Measurements from ENCODE around the gene BSDC1.
A peak's percentile ranks its signal among the peaks of the same experiment; 100 is the strongest.
"Not testable (repeated sequence)": the region's sequence is repeated elsewhere in the genome, so short reads cannot be mapped to it uniquely, and the experiment has no call there.

The BSDC1 gene

GRCh38 chr1:32394141-32394889, at the start of gene BSDC1:
Gene BSDC1 (minus strand): TSS chr1:32394441. CDS start chr1:32394414, 27 bp downstream.
- peak; percentile 98 for DNase-seq (ENCODE audit: low read depth)

DNA sequence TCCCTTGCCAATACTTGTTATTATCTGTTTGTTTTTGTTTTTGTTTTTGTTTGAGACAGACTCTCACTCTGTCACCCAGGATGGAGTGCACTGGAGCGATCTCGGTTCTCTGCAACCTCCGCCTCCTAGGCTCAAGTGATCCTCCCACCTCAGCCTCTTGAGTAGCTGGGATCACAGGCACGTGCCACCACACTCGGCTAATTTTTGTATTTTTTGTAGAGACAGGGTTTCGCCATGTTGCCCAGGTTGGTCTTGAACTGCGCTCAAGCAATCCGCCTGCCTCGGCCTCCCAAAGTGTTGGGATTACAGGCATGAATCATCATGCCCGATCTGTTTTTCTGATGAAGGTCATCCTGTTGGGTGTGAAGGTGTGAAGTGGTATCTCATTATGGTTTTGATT, 47.2 kb upstream of the BSDC1 start:
- DNase-seq (ENCODE audit: low read depth), result not testable (repeated sequence)

- DNase-seq (ENCODE audit: low read depth), result not testable (repeated sequence)
Measured at GRCh38 chr1:32438777-32439176, 44.5 kb upstream of the BSDC1 start.

- DNase-seq (ENCODE audit: low read depth), result no peak
Measured at GRCh38 chr1:32438136-32438535, 43.9 kb upstream of the BSDC1 start.

DNA sequence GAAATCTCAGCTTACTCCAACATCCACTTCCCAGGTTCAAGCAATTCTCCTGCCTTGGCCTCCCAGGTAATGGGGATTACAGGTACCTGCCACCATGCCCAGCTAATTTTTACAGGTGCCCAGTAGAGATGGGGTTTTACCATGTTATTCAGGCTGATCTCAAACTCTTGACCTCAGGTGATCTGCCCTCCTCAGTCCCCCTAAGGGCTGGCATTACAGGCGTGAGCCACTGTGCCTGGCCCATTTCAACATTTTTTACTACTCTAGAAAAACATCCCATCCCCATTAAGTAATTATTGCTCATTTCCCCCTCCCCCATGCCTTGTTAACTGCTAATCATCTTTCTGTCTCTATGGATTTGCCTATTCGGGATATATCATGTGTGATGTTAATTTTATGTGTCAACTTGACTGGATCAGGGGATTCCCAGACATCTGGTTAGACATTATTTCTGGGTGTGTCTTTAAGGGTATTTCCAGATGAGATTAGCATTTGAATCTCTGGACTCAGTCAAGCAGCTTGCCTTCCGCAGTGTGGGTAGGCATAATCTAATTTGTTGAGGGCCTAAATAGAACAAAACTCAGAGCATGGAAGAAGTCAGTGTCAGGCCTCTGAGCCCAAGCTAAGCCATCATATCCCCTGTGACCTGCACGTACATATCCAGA, 37.6 kb upstream of the BSDC1 start:
- DNase-seq (ENCODE audit: low read depth), result no peak

DNA sequence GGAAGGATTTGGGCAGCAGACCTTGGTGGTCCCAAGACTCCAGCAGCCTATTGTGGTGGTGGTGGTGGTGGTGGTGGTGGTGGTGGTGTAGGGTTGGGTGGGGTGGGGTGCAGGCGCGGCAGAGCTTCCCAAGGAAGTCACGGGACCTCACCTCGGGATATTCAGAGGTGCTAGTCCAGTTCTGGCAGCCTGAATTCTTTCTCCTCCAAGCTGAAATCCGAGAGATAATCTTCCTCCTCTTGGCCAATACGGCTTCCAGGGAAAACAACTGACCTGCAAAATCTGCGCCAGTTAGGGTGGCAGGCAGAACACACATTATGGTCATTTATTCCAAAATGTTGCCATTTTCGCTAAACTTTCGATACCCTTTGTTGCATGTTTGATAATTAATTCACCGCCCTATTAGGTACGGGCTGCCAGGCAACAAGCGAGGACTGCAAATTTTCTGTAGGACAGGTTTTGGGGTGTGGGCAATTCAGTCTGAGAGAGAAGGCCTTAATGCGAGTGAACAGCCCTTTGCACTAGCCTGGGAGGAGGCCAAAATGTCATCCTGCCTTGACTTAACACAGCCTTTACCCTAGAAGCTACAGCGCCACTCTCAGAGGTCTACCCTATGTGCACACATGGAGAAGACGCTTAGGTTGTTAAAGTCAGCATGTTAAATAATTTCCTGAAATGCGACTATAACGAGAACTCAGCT, 33.2 kb upstream of the BSDC1 start:
- DNase-seq (ENCODE audit: low read depth), result no peak

DNA sequence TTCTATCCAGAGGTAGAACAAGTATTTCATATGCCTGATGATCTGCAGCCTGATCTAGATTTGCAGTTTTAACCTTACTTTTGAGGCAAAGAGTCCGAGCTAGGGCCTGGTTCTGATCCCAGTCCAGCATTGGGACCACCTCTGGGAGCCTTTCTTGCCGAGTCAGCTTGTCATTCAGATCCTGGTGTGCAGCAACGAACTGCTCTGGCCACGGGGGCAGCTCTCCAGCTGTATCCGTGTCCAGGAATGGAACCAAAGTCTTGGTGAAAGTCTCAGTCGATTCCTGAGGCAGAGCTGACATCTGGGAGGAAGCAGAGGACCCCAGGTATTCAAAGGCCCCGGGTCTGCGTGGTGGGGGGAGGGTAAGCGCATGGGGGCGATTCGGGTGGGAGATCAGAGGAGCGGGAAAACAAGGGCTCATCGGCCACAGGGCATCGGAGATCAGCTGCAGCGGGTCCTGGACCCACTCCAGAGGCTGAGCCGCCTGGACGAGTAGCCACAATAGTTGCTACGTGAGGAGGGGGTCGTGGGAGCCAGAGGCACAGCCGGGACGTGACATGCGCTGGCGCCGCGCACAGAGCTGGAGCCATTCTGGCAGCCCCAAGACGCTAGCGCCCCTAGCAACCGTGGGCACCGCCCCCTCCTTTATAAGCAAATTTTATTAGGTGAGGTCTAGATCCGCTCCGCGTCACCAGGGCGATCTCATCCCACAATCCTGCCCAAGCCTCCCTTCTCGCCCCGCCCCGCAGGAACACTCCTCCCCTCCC, 32.4 kb upstream of the BSDC1 start:
- DNase-seq (ENCODE audit: low read depth), result no peak

- no peak for DNase-seq (ENCODE audit: low read depth)
Measured at GRCh38 chr1:32421775-32422174, 27.5 kb upstream of the BSDC1 start.

- no peak for DNase-seq (ENCODE audit: low read depth)
Measured at GRCh38 chr1:32414186-32414886, 20.1 kb upstream of the BSDC1 start.

GRCh38 chr1:32413507-32414185, 19.4 kb upstream of the BSDC1 start:
- peak; percentile 50 for DNase-seq (ENCODE audit: low read depth)

- no peak for DNase-seq (ENCODE audit: low read depth)
Measured at GRCh38 chr1:32411261-32411660, 17.0 kb upstream of the BSDC1 start.

DNA sequence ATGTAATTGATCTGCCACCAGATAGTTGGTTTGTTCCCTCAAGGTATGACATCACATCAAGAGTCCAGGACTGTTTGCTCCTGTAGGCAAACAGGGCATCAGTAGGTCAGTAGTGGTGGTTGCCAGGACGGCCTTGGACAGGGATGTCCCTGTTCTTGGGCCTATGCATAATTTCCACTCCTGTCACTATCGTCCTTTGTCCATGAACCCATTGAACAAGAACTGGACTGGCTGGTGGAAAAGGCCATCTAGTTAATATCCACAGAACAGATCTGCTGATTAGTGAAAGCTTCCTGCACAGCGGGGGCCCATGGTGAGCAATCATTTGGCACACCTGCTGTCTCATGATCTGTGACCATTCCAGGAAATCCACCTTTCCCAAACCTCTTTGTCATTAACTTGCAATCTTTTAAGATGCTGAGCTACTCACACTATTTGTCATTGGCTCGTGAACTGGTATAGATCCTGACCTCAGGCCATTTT, 12.4 kb upstream of the BSDC1 start:
- DNase-seq (ENCODE audit: low read depth), result no peak

- no peak for DNase-seq (ENCODE audit: low read depth)
Measured at GRCh38 chr1:32405672-32406467, 11.6 kb upstream of the BSDC1 start.

GRCh38 chr1:32404946-32405345, 10.7 kb upstream of the BSDC1 start:
- DNase-seq (ENCODE audit: low read depth), result peak; percentile 21

GRCh38 chr1:32400876-32401631, 6.8 kb upstream of the BSDC1 start:
- peak; percentile 95 for DNase-seq (ENCODE audit: low read depth)

- DNase-seq (ENCODE audit: low read depth), result no peak
Measured at GRCh38 chr1:32399843-32400242, 5.6 kb upstream of the BSDC1 start.

- no peak for DNase-seq (ENCODE audit: low read depth)
Measured at GRCh38 chr1:32398401-32398800, 4.2 kb upstream of the BSDC1 start.

GRCh38 chr1:32396524-32396923, 2.3 kb upstream of the BSDC1 start:
- not testable (repeated sequence) for DNase-seq (ENCODE audit: low read depth)

GRCh38 chr1:32394890-32395432, 720 bp upstream of the BSDC1 start:
- DNase-seq (ENCODE audit: low read depth), result no peak
